BLaER1 (cell line): ENCODE results near the gene ATOH8.

ENCODE experiments used
- H3K27ac ChIP-seq: shearing (Covaris generic); formaldehyde crosslinking; 2 replicates; pipeline ENCODE4 v1.8.1; 2022
- H3K27me3 ChIP-seq: shearing (Covaris generic); formaldehyde crosslinking; 2 replicates; pipeline ENCODE4 v1.8.1; 2022
- H3K36me3 ChIP-seq: shearing (Covaris generic); formaldehyde crosslinking; 2 replicates; pipeline ENCODE4 v1.8.1; 2022
- H3K4me1 ChIP-seq: shearing (Covaris generic); formaldehyde crosslinking; 2 replicates; pipeline ENCODE4 v1.8.1; 2022
- H3K4me2 ChIP-seq: shearing (Covaris generic); formaldehyde crosslinking; 2 replicates; pipeline ENCODE4 v1.8.1; 2022
- H3K4me3 ChIP-seq: shearing (Covaris generic); formaldehyde crosslinking; 2 replicates; pipeline ENCODE4 v1.8.1; 2022
- H3K9ac ChIP-seq: shearing (Covaris generic); formaldehyde crosslinking; 2 replicates; pipeline ENCODE4 v1.8.1; 2022
- H3K9me3 ChIP-seq: shearing (Covaris generic); formaldehyde crosslinking; 2 replicates; pipeline ENCODE4 v1.8.1; 2022
- H4K20me1 ChIP-seq: shearing (Covaris generic); formaldehyde crosslinking; 2 replicates; pipeline ENCODE4 v1.8.1; 2022
- Cebpa-rat ChIP-seq: shearing (Covaris generic); IDR thresholded peaks from 2 replicates; pipeline ENCODE4 v1.8.1; 2022

Gene ATOH8

GRCh38 chr2:85753525-85754312, at the start of gene ATOH8:
TSS of gene ATOH8 (plus strand) at chr2:85753991. CDS start at chr2:85754190, 199 bp downstream.
- no peaks in the 10 kb centered on the region for H3K36me3 ChIP-seq
- H3K27me3 ChIP-seq, result peaks cover 87% of the 10 kb centered on the region
- peak within 1 kb of the TSS; percentile 32 for H3K9ac ChIP-seq
- H3K4me2 ChIP-seq, result peak within 1 kb of the TSS; percentile 100
- H4K20me1 ChIP-seq, result peaks cover 62% of the 10 kb centered on the region
- peaks cover 34% of the 10 kb centered on the region for H3K4me1 ChIP-seq
- peak within 1 kb of the TSS; percentile 73 for H3K4me3 ChIP-seq
- H3K27ac ChIP-seq, result no peak within 1 kb of the TSS
- H3K9me3 ChIP-seq, result no peaks in the 10 kb centered on the region
- TF ChIP-seq Cebpa-rat, result no peak

GRCh38 chr2:85704038-85704437, 49.8 kb upstream of the ATOH8 start:
- no peaks in the 10 kb centered on the region for H3K27me3 ChIP-seq
- no peaks in the 10 kb centered on the region for H3K9me3 ChIP-seq
- H4K20me1 ChIP-seq, result no peaks in the 10 kb centered on the region
- H3K27ac ChIP-seq, result no peak overlapping the region
- no peak overlapping the region for H3K4me3 ChIP-seq
- peaks cover 37% of the 10 kb centered on the region for H3K4me1 ChIP-seq
- H3K9ac ChIP-seq, result no peak overlapping the region
- H3K36me3 ChIP-seq, result no peaks in the 10 kb centered on the region
- no peak for TF ChIP-seq Cebpa-rat
- H3K4me2 ChIP-seq, result peak overlapping the region; percentile 96

GRCh38 chr2:85704800-85705679, 48.8 kb upstream of the ATOH8 start:
- Histone ChIP-seq H3K27me3 (no peaks in the 10 kb centered on the region), H3K4me1 (peaks cover 44% of the 10 kb centered on the region), H3K4me3 (0 out of 2 replicates have a peak overlapping the region, but pooled peaks have one; percentile 31), H3K27ac (peak overlapping the region; percentile 73), H3K9me3 (no peaks in the 10 kb centered on the region), H3K9ac (peak overlapping the region; percentile 26; the same call in 1 of the 2 replicates), H3K4me2 (peak overlapping the region; percentile 96), H3K36me3 (no peaks in the 10 kb centered on the region), H4K20me1 (no peaks in the 10 kb centered on the region)
- no peak for TF ChIP-seq Cebpa-rat

GRCh38 chr2:85705680-85706039, 48.1 kb upstream of the ATOH8 start:
- peak overlapping the region; percentile 96 for H3K4me2 ChIP-seq
- peak; percentile 59; the same call in 1 of the 2 replicates for TF ChIP-seq Cebpa-rat

GRCh38 chr2:85706063-85706462, 47.7 kb upstream of the ATOH8 start:
- Histone ChIP-seq H4K20me1 (no peaks in the 10 kb centered on the region), H3K27me3 (no peaks in the 10 kb centered on the region), H3K9me3 (no peaks in the 10 kb centered on the region), H3K4me2 (peak overlapping the region; percentile 96), H3K4me1 (peaks cover 54% of the 10 kb centered on the region), H3K9ac (no peak overlapping the region), H3K4me3 (no peak overlapping the region), H3K36me3 (no peaks in the 10 kb centered on the region), H3K27ac (peak overlapping the region; percentile 73; the same call in 1 of the 2 replicates)
- TF ChIP-seq Cebpa-rat, result no peak

More at GRCh38 chr2:85705680-85706039, 48.1 kb upstream of the ATOH8 start:
- Histone ChIP-seq H3K4me3 (no peak overlapping the region), H3K27ac (peak overlapping the region; percentile 73), H4K20me1 (no peaks in the 10 kb centered on the region), H3K9ac (peak overlapping the region; percentile 26; the same call in 1 of the 2 replicates), H3K4me1 (peaks cover 50% of the 10 kb centered on the region), H3K9me3 (no peaks in the 10 kb centered on the region), H3K27me3 (no peaks in the 10 kb centered on the region), H3K36me3 (no peaks in the 10 kb centered on the region)

GRCh38 chr2:85706599-85707296, 47.0 kb upstream of the ATOH8 start:
- Histone ChIP-seq H3K4me3 (no peak overlapping the region), H3K4me2 (peak overlapping the region; percentile 96), H3K27ac (peak overlapping the region; percentile 73; the same call in 1 of the 2 replicates), H3K36me3 (no peaks in the 10 kb centered on the region), H3K27me3 (no peaks in the 10 kb centered on the region), H3K4me1 (peaks cover 61% of the 10 kb centered on the region), H3K9me3 (no peaks in the 10 kb centered on the region), H4K20me1 (no peaks in the 10 kb centered on the region), H3K9ac (no peak overlapping the region)
- no peak for TF ChIP-seq Cebpa-rat

- H3K9me3 ChIP-seq, result no peaks in the 10 kb centered on the region
- no peak overlapping the region for H3K4me3 ChIP-seq
- TF ChIP-seq Cebpa-rat, result no peak
- H3K27ac ChIP-seq, result no peak overlapping the region
- no peaks in the 10 kb centered on the region for H4K20me1 ChIP-seq
- no peaks in the 10 kb centered on the region for H3K36me3 ChIP-seq
- H3K9ac ChIP-seq, result no peak overlapping the region
- peaks cover 67% of the 10 kb centered on the region for H3K4me1 ChIP-seq
- H3K27me3 ChIP-seq, result no peaks in the 10 kb centered on the region
- H3K4me2 ChIP-seq, result peak overlapping the region; percentile 96
Measured at GRCh38 chr2:85707304-85707703, 46.5 kb upstream of the ATOH8 start.

GRCh38 chr2:85708641-85709040, 45.1 kb upstream of the ATOH8 start:
- Histone ChIP-seq H3K4me1 (peaks cover 76% of the 10 kb centered on the region), H3K4me2 (no peak overlapping the region), H3K36me3 (no peaks in the 10 kb centered on the region), H3K4me3 (no peak overlapping the region), H3K9ac (no peak overlapping the region), H3K27me3 (no peaks in the 10 kb centered on the region), H3K9me3 (no peaks in the 10 kb centered on the region), H4K20me1 (no peaks in the 10 kb centered on the region), H3K27ac (no peak overlapping the region)
- no peak for TF ChIP-seq Cebpa-rat

- Histone ChIP-seq H3K4me3 (no peak overlapping the region), H3K27me3 (no peaks in the 10 kb centered on the region), H3K36me3 (no peaks in the 10 kb centered on the region), H3K9ac (no peak overlapping the region), H3K9me3 (no peaks in the 10 kb centered on the region), H3K4me1 (peaks cover 68% of the 10 kb centered on the region), H3K27ac (no peak overlapping the region), H3K4me2 (no peak overlapping the region), H4K20me1 (no peaks in the 10 kb centered on the region)
- TF ChIP-seq Cebpa-rat, result no peak
Measured at GRCh38 chr2:85709401-85709811, 44.4 kb upstream of the ATOH8 start.
